SH-SY5Y (cell line): ENCODE data around the gene PTPRD.

Experiments
- GATA2 ChIP-seq: IDR thresholded peaks from 2 replicates; pipeline ENCODE4 v1.6.1; 2011; ENCODE audit warnings: mild to moderate bottlenecking, low read depth, low read length
- GATA3 ChIP-seq: IDR thresholded peaks from 2 replicates; pipeline ENCODE4 v1.6.1; 2011; ENCODE audit warnings: low read depth, mild to moderate bottlenecking, low read length, moderate library complexity

- TF ChIP-seq GATA2 (no peak), GATA3 (no peak)
Observed at GRCh38 chr9:8282535-8282934, 2330.3 kb downstream of the PTPRD start.
